HG03460 (cell line): ENCODE data around the gene NMUR2.

Source experiments
- ATAC-seq: cut with Tn5 transposase; IDR thresholded peaks from one replicate; pipeline ENCODE4 v1.9.1; 2021; ENCODE audit not compliant: unreplicated experiment

The NMUR2 gene

DNA sequence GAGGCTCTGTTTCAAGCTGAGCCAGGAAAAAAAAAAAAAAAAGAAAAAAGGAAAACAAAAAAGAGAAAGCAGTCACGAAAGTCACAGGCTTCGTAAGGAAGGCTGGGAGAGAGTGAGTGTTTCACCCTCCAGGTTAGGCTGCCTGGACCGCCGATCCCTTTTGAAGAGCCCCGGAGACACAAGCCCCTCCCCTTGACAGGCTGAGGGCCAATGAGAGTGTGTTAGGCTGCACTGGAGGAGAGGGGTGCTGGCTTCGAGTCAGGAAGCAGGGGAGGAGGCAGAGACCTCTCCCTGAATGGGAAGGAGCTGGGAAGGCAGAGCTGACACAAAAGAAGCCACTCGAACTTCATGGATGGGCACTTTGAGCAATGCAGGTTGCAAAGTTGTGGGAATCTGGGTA, at the start of gene NMUR2:
NMUR2 (minus strand) TSS at position 135 of the 400 bp plus-strand sequence. CDS start 166 bp downstream, outside the sequence.
- ATAC-seq = no peak

DNA sequence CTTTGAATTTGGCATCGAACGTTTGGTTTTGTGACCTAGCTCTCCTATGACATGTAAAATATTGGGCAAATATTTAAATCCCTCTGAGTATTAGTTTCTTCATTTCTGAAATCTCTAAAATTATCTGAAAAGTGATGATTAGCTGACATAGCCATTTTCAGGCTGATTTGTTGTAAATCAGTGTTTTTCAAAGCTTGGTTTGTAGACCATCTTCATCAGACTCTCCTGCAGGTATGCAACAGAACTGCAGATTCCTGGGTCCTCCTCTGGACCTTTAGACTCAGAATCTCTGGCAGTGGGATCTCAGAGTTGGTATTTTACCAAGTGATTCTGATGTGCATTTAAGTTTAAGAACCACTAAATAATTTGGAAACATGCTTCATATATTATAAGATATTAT, 38.9 kb upstream of the NMUR2 start:
- no peak for ATAC-seq

- ATAC-seq = no peak
Measured at GRCh38 chr5:152439791-152440190, 34.7 kb upstream of the NMUR2 start.

DNA sequence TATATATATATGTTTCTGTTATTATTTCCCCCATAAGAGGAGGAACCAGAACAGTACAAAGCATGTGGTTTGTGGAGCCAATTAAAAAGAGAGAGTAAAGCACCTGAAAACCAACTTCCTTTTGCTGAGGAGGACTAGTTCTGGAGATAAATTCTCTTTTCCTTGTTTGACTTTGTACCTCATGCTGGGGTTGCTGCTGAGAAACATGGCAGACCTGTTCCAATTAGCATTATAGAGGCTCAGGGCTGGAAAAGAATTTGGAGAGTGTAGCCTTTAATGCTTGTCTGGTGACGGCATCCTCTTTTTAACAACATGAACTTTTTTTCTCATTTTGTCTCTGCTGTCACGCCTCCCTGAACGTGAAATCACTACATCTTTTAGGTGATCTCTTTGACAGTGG, 32.8 kb upstream of the NMUR2 start:
- ATAC-seq = no peak

GRCh38 chr5:152427721-152428120, 22.6 kb upstream of the NMUR2 start:
- ATAC-seq = no peak

DNA sequence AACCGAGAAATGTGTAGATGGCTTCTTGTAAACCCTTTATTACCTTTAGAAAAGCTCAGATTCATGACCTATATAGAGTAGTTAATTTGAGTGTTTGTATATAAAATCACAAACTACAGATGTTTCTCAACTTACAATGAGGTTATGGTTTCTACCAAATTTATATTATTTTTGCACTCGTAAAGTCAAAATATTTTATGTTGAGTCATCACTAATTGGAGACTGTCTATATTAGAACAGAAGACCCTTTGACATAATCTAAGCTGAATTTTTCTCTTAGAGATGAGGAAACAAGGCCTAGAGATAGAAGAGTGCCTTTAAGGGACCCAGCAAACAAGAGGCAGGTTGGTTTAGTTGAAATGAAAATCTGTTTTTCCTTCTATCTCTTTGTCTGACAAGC, 20.0 kb upstream of the NMUR2 start:
- ATAC-seq = no peak

- ATAC-seq = no peak
Measured at GRCh38 chr5:152424501-152424900, 19.4 kb upstream of the NMUR2 start.

DNA sequence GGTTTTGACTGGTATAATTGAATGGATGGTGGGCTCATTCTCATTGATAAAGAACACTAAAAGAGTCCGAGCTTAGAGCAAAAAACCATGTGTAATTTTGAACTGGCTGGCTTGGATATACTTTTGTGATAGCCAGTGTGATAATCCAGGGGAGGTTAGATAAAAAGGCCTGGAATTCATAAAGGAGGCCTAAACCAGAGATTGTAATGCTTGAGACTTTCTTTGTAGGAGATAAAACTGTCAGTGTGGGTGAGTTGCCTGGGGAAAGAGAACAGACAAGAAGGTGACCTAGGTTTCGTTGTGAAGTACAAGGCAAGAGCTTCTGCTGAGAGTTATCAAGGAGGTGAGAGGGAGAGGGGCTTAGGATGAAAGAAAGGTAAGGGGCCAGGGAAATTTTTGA, 17.0 kb upstream of the NMUR2 start:
- no peak for ATAC-seq

- ATAC-seq = no peak
Measured at GRCh38 chr5:152412129-152412528, 7.0 kb upstream of the NMUR2 start.

DNA sequence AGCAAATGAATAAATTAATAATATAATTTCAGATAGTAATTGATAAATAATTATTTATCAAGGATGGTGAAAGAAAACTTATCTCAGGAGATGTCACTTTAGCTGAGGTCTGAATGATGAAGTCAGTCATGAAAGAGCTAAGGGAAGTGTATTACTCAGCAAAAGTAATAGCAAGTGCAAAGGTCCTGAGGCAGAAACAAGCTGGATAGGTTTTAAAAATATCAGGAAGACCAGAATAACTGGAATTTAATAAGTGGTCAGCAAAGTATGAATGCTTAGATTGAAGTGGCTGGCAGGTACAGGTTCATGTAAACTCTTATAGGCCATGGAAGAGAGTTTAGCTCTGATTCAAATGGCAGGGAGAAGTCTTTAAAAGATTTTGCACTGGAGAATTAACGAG, 1.0 kb upstream of the NMUR2 start:
- ATAC-seq = no peak

- no peak for ATAC-seq
Measured at GRCh38 chr5:152404494-152404893, 585 bp downstream of the NMUR2 start.

DNA sequence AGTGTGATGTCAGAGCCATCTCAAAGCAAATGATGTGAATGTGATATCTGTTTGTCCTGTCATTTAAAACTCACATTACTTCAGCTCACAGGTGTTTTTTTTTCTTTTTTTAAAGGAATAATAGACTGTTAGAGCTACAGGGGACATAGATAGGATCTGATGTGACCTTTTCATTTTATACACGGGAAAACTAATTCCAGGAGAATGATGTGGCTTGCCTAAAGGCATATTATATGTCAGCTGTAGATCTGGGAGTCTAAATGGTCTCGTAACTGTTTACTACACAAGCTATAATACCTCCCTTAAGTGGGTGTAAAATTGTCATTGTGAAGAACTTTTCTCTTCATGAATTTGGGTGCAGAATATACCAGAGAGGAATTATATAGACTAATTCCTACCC, 2.0 kb downstream of the NMUR2 start:
- ATAC-seq = no peak

DNA sequence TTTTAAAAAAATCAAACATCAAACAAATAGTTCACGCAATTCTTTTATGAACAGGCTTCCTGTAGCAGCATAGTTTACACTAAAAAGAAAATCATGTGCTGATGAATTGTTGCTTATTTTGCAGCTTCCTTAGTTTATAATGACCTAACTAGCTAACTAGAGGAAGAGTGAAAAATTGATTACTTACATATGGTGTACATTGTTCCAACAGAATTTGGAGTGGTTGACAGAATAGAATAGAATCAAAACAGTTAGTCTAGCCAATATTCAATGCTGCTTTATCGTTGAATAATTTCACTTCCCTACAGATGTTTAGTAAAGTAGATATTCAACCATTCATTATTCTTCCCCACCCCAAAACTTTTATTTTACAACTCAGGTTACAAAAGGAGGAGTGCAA, 4.2 kb downstream of the NMUR2 start:
- ATAC-seq = no peak

GRCh38 chr5:152397581-152397980, 7.5 kb downstream of the NMUR2 start:
- ATAC-seq = no peak

DNA sequence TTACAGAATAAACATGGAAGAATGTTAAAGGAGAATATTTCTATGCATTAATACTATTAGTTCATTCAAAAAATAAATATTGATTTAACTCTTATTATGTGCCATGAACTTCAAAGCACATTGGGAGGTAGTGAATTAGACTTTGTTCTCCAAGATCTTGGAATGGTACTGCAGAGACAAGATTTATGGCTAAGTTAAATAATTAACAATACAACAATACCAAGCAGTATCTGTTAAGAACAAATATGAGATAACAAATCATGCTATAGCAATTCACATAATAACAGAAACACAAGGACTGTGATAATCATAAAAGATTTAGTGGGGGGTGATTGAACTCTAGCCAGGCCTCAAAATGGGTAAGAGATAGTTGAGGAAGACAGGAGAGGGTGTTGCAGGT, 11.6 kb downstream of the NMUR2 start:
- ATAC-seq = no peak

DNA sequence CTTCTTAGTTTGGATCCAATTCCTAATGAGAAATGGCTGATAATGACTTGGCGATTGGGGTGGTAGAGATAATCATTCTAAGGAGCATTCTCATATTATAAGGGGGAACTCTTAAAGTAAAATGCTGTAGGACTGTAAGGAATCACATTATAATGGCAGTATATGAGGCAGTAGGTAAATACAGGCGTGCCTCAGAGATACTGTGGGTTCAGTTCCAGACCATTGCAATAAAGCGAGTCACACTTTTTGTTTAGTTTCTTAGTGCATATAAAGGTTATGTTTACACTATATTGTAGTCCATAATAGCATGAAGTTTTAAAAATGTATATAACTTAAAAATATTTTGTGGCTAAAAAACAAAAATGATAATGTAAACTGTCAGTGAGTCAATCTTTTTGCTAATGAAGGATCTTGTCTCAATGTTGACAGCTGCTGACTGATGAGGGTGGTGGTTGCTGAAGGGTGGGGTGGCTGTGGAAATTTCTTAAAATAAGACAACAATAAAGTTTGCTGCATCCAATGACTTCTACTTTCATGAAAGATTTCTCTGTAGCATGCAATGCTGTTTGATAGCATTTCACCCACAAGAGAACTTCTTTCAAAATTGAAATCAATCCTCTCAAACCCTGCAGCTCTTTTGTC, 15.8 kb downstream of the NMUR2 start:
- ATAC-seq = no peak

- ATAC-seq = no peak
Measured at GRCh38 chr5:152388610-152389009, 16.5 kb downstream of the NMUR2 start.

- ATAC-seq = no peak
Measured at GRCh38 chr5:152380415-152381123, 24.5 kb downstream of the NMUR2 start.

- no peak for ATAC-seq
Measured at GRCh38 chr5:152379331-152379730, 25.7 kb downstream of the NMUR2 start.

GRCh38 chr5:152378730-152379129, 26.3 kb downstream of the NMUR2 start:
- ATAC-seq = no peak

DNA sequence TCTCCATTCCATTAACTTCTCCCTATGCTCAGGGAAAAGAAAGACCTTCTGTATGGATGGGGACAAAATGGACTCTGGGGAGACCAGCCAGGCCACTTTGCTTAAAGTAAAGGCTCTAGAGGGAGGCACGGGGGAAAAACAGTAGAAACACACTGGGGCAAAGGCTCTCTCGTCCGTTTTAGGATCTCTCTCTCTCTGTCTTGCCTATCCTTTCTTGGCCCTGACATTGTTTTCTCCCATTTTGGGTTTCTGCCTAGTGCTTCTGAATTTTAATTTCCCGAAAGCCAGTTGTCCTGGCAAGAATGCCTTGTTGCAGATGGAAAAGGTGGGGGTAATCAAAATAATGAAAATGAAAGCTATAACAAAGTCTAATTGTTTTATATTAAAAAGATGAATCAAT, 28.2 kb downstream of the NMUR2 start:
- ATAC-seq = no peak

DNA sequence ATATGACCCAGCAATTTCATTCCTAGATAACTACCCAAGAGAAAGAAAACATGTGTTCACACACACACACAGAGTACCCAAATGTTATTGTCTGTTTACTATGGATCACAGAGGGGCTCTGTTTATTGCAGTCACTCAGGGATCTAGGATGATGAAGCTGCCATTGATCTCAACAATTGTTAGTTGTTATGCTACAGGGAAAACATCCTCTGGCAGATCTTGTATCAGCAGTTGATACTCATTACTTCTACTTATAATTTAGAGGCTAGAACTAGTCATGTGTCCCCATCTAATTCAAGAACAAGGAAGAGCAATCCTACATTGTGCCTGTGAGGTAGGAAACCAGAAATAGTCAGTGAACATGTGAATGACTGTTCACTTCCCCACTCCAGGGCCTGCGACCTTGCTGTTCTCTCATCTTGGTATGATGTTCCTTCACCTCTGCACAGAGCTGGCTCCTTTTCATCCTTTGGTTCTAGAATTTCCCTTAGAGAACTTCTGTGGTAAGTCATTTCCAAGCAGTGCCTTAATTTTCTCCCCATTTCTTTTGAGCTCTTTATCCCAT, 30.3 kb downstream of the NMUR2 start:
- no peak for ATAC-seq

DNA sequence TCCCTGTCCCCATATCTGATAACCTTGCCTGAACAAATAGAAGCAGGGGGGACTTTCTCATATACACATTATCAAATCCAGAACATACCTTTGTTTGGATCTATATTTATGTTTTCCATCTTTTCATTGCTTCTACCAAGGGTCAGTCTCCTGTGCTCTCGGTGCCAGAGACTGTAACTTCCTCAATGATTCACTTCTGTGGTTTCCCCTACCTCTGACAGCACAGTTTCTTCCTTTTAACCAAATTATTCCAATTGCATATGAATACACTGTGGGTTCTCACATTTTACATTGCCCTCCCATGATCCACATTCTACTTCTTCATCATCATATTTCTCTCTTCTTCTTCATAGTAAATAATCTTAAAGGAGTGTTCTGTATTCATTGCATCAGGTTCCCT, 32.2 kb downstream of the NMUR2 start:
- ATAC-seq = no peak
